ENCODE results near the gene CYTH3. TPM values are rescaled to one million over a fixed set of nuclear protein-coding genes. Genes with fewer than 3 reads are reported as not detected.

Gene CYTH3
- total and polyA plus RNA-seq, 2 donors (not counting 3 experiments of a cell fraction or from before 2014, with no cell fraction given) = 8.6 to 11.2 TPM

DNA sequence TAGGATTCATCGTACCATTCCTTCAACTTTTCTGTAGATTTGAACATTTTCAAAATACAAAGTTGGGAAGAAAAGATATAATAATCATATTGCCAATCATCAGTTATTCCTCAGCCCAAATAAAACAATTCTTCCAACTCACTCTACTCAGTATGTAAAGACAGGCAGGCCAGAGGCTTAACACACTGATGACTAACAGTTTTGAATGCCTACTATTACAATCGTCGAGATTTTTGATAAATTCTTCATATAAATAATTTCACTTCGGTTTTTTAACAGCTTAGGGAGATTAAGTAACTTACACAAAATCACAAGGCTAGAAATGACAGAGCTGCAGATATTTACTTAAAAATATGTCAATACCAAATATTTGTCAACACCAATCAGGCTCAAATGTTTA, 17.6 kb downstream of the CYTH3 start:
- BruUV-seq (replicated peaks) = no TSS peak

More for the DNA sequence above, 17.6 kb downstream of the CYTH3 start:
- CTCF ChIA-PET = interaction anchor here (1.6 kb wide), 1 partner anchor 16 kb away, joined by 3 read pairs; no protein-coding TSS in a partner anchor
- dilution Hi-C loops (cut with MboI; ENCODE audit: extremely low pct_ligation_motif_present, low sequenced_read_pairs) (no loop called here), intact Hi-C loops (cut with micrococcal nuclease) (loop anchor here (5.0 kb wide), 2 partner anchors 47 to 67 kb away; no protein-coding TSS in a partner anchor)
- Histone ChIP-seq H3K4me1 (ENCODE audit: control insufficient read depth, extremely low read depth, insufficient read depth, low read length) (peaks cover 12% of the 10 kb centered on the region), H3K4me3 (replicated peaks in 1 of 3; ENCODE audit: insufficient read depth in 1 of 3, low read depth in 1 of 3, low read length in 3 of 3) (no peak overlapping the region), H3K4me2 (ENCODE audit: insufficient read depth, low read length) (no peak overlapping the region), H3K9me3 (replicated peaks; ENCODE audit: control insufficient read depth, insufficient read depth, low read length) (no peaks in the 10 kb centered on the region), H3K36me3 (ENCODE audit: control insufficient read depth in 2 of 2, extremely low read depth in 1 of 2, insufficient read depth in 2 of 2, low read length in 2 of 2) (no peaks in the 10 kb centered on the region), H3K79me2 (ENCODE audit: control insufficient read depth, insufficient read depth, low read length) (no peaks in the 10 kb centered on the region), H3K27me3 (ENCODE audit: control insufficient read depth in 2 of 2, insufficient read depth in 2 of 2, low read length in 2 of 2) (no peaks in the 10 kb centered on the region), H3K9me1 (replicated peaks; ENCODE audit: control insufficient read depth, extremely low read depth, insufficient read depth, low read length) (no peaks in the 10 kb centered on the region), H3K9ac (replicated peaks; ENCODE audit: extremely low read depth, insufficient read depth, low read length) (no peak overlapping the region), H3K27ac (ENCODE audit: insufficient read depth, low read depth, low read length) (no peak overlapping the region), H2AFZ (ENCODE audit: low read depth, low read length) (no peak overlapping the region), H4K20me1 (replicated peaks; ENCODE audit: control insufficient read depth, extremely low read depth, insufficient read depth, low read length) (no peaks in the 10 kb centered on the region)
- no peak for TF ChIP-seq MYC (IDR thresholded peaks at IDR 0.05; ENCODE audit: low read depth, low read length)
- TF ChIP-seq EZH2 (IDR thresholded peaks at IDR 0.05; ENCODE audit: borderline replicate concordance, low read depth, low read length, severe bottlenecking) = no peak
- TF ChIP-seq POLR2A (IDR thresholded peaks at IDR 0.05; ENCODE audit: low read depth, low read length) = no peak
- TF ChIP-seq POLR2AphosphoS5 (IDR thresholded peaks at IDR 0.05; ENCODE audit: insufficient read depth, low read depth, low read length) = no peak
- no peak for TF ChIP-seq FOS (IDR thresholded peaks at IDR 0.05; ENCODE audit: borderline replicate concordance, insufficient read depth, low read length)
- TF ChIP-seq, protein P1, sequence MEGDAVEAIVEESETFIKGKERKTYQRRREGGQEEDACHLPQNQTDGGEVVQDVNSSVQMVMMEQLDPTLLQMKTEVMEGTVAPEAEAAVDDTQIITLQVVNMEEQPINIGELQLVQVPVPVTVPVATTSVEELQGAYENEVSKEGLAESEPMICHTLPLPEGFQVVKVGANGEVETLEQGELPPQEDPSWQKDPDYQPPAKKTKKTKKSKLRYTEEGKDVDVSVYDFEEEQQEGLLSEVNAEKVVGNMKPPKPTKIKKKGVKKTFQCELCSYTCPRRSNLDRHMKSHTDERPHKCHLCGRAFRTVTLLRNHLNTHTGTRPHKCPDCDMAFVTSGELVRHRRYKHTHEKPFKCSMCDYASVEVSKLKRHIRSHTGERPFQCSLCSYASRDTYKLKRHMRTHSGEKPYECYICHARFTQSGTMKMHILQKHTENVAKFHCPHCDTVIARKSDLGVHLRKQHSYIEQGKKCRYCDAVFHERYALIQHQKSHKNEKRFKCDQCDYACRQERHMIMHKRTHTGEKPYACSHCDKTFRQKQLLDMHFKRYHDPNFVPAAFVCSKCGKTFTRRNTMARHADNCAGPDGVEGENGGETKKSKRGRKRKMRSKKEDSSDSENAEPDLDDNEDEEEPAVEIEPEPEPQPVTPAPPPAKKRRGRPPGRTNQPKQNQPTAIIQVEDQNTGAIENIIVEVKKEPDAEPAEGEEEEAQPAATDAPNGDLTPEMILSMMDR (IDR thresholded peaks at IDR 0.05; ENCODE audit: extremely low read depth in 1 of 2, insufficient read depth in 1 of 2, low read depth in 1 of 2, low read length in 2 of 2) = no peak
- TF ChIP-seq GATA2 (IDR thresholded peaks at IDR 0.05; ENCODE audit: insufficient read depth, insufficient read length, low read depth, low read length) = no peak
- TF ChIP-seq, protein P2, sequence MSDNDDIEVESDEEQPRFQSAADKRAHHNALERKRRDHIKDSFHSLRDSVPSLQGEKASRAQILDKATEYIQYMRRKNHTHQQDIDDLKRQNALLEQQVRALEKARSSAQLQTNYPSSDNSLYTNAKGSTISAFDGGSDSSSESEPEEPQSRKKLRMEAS (IDR thresholded peaks at IDR 0.05; ENCODE audit: insufficient read depth, insufficient read length) = no peak
- TF ChIP-seq JUN (IDR thresholded peaks at IDR 0.05; ENCODE audit: borderline replicate concordance, insufficient read depth, insufficient read length, low read depth) = no peak
- DNase-seq (ENCODE audit: low read depth, low spot score) (no peak), FAIRE-seq (no peak)
- POLR2A ChIA-PET = no interaction called here

Data from endothelial cell of umbilical vein (primary cell).